HuH-7 (cell line): ENCODE results near the gene NDUFS4.
"Not testable (repeated sequence)": the region's sequence is repeated elsewhere in the genome, so short reads cannot be mapped to it uniquely, and the experiment has no call there.

Source experiments
- DNase-seq: peaks from one replicate; pipeline ENCODE4 v3.0.0; 2011; ENCODE audit warnings: low spot score

The NDUFS4 gene

GRCh38 chr5:53575831-53576230 lies 15.4 kb downstream of the NDUFS4 start:
- no peak for DNase-seq

DNA sequence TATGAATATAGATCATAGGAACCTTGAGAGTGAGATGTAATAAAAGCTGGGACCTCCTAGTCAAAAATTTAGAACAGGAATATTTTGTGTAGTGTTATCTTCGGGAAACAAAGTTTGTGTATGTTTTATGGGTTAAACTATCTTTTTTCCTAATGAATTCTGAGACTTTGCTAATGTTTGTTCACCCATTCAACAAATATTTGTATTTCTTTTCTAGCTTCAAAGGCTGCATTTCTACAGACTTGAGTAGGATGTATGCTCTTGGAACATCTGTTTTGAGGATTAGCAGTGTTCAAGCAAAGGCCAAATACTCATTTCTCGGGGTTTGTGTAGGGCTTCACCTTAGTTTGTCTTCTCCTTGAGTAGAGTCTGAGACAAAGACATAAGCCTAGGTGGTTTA lies 16.2 kb downstream of the NDUFS4 start:
- DNase-seq = no peak

DNA sequence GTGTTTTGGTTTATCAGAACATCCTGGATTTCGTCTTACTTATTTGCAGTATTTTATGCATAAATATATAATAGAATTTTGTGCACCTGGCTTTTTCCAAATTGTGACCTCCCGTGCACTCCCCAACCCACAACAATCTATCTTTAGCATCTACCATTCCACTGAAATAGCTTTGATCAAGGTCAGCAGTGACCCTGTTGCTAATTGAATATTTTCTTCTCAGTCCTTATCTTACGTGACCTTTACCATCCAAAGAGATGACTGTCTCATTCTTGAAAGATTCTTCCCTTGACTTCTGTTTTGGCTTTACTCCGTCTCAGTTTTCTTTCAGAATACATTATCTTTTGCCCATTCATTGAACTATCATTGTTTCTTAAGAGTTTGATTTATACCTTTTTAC lies 18.4 kb downstream of the NDUFS4 start:
- no peak for DNase-seq

DNA sequence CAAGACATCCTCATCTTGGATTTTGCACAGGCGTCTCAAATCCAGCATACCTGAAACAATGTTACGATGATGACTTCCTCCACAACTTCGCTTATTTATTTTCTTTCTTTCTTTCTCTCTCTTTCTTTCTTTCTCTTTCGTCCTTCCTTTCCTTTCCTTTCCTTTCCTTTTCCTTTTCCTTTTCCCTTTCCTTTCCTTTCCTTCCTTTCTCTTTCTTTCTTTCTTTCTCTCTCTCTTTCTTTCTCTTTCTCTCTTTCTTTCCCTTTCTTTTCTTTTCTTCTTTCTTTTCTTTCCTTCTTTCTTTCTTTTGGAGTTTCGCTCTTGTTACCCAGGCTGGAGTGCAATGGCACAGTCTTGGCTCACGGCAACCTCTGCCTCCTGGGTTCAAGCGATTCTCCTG lies 20.1 kb downstream of the NDUFS4 start:
- no peak for DNase-seq

GRCh38 chr5:53582225-53582624 lies 21.8 kb downstream of the NDUFS4 start:
- DNase-seq = no peak

DNA sequence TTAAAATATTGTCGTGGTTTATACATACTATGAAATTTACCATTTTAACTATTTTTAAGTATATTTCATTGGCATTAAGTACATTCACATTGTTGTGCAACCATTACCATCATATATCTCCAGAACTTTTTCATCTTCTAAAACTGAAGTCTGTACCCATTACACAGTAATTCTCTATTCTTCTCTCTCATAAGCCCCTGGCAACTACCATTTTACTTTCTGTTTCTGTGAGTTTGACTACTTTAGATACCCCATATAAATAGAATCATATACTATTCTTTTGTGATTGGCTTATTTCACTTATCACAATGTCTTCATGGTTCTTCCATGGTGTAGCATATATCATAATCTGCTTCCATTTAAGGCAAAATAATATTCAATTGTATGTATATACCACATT lies 30.3 kb downstream of the NDUFS4 start:
- DNase-seq = no peak

- DNase-seq = no peak
Observed at GRCh38 chr5:53594419-53594818, 34.0 kb downstream of the NDUFS4 start.

DNA sequence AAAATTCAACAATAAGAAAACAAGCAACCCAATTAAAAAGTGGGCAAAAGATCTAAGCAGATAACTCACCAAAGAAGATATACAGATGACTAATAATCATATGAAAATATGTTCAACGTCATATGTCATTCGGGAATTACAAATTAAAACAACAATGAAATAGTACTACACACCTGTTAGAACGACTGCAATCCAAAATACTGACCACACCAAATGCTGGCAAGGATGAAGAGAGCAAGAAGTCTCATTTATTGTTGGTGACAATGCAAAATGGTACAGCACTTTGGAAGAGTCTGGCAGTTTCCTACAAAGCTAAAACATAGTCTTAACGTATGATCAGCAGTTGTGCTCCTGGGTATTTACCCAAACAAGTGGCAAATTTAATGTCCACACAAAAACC lies 37.5 kb downstream of the NDUFS4 start:
- DNase-seq = no peak

DNA sequence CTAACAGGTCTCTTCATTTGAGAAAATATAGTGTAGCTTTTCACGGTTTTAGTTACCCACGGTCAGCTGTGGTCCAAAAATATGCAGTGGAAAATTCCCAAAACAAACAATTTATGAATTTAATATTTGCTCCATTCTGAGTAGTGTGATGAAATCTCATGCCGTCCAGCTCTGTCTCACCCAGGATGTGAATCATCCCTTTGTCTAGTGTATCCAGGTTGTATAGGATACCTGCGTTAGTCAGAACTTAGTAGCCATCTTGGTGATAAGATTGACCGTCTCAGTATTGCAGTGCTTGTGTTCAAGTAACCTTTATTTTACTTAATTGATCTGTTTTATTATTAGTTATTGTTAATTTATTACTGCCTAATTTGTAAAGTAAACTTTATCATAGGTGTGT lies 41.1 kb downstream of the NDUFS4 start:
- no peak for DNase-seq

DNA sequence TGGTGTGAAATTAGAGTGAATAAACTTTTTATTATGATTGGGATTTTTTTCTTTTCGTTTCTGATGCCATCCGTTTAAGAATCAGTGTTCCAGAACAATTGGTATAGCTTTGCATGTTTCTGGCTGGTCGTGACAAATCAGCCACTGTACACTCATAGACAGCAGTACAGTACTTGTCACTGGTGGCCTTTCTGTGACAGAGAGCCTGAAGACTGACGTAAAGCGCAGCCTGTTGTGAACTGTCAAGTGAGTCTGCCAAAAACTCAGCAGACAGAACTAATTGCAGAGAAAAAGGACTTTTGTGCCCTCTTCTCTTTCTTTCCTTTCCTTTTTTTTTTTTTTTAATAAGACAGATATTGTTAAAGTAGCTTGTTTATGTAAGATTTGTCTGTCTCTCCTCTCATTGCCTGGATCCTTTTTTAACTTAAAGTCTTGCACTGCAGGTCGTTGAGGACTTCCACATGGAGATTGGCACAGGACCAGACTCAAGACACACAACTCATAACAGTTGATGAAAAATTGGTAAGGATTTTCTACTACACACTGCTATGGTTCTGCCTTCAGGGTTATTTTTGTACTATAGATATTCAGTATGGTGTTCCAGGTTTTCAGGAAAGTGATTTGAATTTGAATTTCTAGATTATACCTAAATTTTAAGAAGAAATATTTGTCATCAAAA lies 42.7 kb downstream of the NDUFS4 start:
- no peak for DNase-seq

DNA sequence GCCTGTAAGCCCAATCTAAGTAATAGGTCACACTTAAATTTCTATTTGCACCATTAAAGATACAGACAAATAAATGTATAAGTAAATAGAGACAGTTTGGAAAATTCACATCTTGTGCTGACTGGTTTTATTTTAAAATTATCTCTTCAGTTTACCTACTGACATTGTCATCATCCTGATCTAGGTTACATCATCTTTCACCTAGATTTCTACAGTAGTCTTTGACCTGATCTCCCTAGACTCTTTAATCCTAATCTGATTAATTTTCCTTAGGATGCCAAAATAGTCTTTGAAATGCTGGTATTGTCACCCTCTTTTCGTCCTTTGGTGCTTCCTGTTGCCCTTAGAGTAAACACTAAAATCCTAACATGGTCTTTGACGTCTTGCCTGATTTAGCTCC lies 43.9 kb downstream of the NDUFS4 start:
- no peak for DNase-seq

GRCh38 chr5:53607886-53608285 lies 47.4 kb downstream of the NDUFS4 start:
- DNase-seq = no peak

GRCh38 chr5:53608897-53609296 lies 48.5 kb downstream of the NDUFS4 start:
- DNase-seq = not testable (repeated sequence)

DNA sequence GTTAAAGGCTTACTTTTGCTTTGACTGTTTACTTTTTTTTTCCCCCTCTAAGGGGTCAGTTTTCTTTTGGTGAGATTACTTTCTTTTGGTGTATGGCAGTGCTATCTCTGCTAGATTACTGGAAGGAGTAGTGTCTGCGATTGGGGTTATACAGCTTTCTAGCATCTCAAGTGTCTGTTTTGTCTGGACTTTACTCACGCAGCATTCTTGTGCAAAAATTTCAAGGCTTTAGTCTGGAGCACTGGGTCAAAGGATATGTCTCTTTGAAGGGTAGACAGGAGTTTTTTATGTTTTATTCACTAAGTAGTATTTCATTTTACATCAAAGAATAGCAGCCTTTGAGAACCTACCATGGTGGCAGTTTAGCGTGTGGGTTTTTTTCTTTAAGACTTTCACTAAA lies 52.6 kb downstream of the NDUFS4 start:
- no peak for DNase-seq

DNA sequence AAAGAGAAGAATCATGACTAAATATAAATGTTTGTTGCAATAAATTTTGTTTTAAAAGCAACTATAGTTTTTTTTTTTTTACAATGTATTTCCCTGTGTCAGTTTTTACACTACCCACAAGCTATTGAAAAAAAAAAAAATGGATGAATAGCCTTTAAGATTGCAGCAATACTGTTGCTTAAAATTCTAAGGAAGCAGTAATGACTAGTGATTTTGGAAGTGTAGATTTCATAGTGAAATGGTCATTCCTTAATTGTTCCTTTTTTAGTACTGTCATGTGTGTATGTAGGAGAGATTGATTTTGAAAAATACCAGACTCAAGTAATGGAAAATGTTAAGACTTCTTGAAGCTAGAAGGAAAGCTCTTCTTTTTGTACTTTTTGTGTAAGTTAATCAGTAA lies 53.1 kb downstream of the NDUFS4 start:
- DNase-seq = no peak

DNA sequence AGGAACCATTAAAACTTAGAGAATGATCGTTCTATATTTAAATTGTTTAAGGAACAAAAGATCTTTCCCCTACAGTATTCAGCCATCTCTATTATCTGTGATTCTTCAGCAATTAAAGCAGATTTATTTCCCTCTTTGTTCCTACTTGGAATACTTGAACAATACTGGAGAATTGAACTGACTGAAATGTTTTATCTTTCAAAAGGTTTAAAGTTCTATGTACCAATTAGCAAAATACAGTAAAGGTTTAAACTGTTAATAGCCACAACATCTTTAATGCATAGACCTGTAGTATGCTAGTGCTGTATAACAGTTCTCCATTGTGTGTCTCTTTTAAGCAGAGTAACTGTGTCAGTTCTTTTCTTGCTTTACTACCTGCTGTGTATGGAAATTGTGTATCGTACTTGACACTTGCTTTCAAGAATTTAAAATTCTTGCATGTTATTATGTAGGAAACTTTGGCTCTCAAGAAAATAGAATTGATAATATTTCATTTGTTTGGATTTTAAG lies 54.0 kb downstream of the NDUFS4 start:
- no peak for DNase-seq

GRCh38 chr5:53616939-53617549 lies 56.6 kb downstream of the NDUFS4 start:
- DNase-seq = no peak

- DNase-seq = no peak
Observed at GRCh38 chr5:53631251-53631650, 70.8 kb downstream of the NDUFS4 start.

GRCh38 chr5:53642061-53642460 lies 81.6 kb downstream of the NDUFS4 start:
- DNase-seq = no peak

DNA sequence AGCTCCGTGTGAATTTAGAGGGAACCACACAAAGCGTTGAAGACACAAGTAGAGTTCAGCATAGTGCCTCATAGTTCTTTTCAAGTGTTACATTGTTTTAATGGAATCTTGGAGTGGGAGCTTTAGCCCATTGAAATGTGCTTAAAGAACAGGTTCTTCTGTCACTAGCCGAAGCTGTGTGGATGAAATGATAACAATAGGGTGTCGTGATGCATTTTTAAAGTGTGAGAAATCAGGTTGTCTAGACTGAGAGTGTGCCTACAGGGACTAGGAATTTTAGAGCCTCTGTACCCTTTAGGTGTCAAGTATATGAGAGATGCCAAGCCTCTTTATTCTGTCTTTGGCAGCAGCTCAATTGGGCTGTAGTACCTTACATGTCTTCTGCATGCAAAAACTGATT lies 83.0 kb downstream of the NDUFS4 start:
- DNase-seq = no peak

- no peak for DNase-seq
Observed at GRCh38 chr5:53645078-53645477, 84.6 kb downstream of the NDUFS4 start.

GRCh38 chr5:53649352-53649751 lies 88.9 kb downstream of the NDUFS4 start:
- DNase-seq = no peak

DNA sequence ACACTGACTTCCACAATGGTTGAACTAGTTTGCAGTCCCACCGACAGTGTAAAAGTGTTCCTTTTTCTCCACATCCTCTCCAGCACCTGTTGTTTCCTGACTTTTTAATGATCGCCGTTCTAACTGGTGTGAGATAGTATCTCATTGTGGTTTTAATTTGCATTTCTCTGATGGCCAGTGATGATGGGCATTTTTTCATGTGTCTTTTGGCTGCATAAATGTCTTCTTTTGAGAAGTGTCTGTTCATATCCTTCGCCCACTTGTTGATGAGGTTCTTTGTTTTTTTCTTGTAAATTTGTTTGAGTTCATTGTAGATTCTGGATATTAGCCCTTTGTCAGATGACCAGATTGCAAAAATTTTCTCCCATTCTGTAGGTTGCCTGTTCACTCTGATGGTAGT lies 100.1 kb downstream of the NDUFS4 start:
- not testable (repeated sequence) for DNase-seq

DNA sequence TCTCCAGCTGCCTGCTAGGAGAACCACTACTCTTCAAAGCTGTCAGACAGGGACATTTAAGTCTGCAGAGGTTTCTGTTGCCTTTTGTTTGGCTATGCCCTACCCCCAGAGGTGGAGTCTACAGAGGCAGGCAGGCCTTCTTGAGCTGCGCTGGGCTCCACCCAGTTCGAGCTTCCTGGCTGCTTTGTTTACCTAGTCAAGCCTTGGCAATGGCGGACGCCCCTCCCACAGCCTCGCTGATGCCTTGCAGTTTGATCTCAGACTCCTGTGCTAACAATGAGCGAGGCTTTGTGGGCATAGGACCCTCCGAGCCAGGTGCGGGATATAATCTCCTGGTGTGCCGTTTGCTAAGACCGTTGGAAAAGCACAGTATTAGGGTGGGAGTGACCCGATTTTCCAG lies 104.9 kb downstream of the NDUFS4 start:
- DNase-seq = not testable (repeated sequence)
